HG02678 (cell line): ENCODE data around the gene CYS1.
"Not testable (repeated sequence)": the region's sequence is repeated elsewhere in the genome, so short reads cannot be mapped to it uniquely, and the experiment has no call there.

ENCODE experiments used
- ATAC-seq: cut with Tn5 transposase; IDR thresholded peaks from one replicate; pipeline ENCODE4 v1.9.1; 2021; ENCODE audit warnings: mild to moderate bottlenecking, moderate library complexity; ENCODE audit not compliant: unreplicated experiment

CYS1 gene

GRCh38 chr2:10015376-10015989, 64.7 kb downstream of the CYS1 start:
- ATAC-seq = not testable (repeated sequence)

DNA sequence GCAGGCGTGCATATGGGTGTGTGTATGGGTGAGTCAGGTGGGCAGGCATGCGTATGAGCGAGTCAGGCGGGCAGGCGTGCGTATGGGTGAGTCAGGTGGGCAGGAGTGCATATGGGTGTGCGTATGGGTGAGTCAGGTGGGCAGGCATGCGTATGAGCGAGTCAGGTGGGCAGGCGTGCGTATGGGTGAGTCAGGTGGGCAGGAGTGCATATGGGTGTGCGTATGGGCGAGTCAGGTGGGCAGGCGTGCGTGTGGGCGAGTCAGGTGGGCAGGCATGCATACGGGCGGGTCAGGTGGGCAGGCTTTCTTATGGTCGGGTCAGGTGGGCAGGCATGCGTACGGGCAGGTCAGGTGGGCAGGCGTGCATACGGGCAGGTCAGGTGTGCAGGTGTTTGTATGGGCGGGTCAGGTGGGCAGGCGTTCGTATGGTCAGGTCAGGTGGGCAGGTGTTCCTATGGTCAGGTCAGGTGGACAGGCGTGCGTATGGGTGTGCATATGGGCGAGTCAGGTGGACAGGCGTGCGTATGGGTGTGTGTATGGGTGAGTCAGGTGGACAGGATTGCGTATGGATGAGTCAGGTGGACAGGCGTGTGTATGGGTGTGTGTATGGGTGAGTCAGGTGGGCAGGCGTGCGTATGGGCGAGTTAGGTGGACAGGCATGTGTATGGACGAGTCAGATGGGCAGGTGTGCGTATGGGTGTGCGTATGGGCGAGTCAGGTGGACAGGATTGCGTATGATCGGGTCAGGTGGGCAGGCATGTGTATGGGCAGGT, 65.6 kb downstream of the CYS1 start:
- no peak for ATAC-seq

DNA sequence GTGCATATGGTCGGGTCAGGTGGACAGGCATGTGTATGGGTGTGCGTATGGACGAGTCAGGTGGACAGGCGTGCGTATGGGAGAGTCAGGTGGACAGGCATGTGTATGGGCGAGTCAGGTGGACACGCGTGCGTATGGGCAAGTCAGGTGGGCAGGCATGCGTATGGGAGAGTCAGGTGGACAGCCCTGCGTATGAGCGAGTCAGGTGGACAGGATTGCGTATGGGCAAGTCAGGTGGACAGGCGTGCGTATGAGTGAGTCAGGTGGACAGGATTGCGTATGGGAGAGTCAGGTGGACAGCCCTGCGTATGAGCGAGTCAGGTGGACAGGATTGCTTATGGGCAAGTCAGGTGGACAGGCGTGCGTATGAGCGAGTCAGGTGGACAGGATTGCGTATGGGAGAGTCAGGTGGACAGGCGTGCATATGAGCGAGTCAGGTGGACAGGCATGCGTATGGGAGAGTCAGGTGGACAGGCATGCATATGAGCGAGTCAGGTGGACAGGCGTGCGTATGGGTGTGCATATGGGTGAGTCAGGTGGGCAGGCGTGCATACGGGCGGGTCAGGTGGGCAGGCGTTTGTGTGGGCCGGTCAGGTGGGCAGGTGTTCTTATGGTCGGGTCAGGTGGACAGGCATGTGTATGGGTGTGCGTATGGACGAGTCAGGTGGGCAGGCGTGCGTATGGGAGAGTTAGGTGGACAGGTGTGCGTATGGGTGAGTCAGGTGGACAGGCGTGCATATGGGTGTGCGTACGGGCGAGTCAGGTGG, 66.4 kb downstream of the CYS1 start:
- not testable (repeated sequence) for ATAC-seq

GRCh38 chr2:10012963-10013461, 67.2 kb downstream of the CYS1 start:
- ATAC-seq = no peak

DNA sequence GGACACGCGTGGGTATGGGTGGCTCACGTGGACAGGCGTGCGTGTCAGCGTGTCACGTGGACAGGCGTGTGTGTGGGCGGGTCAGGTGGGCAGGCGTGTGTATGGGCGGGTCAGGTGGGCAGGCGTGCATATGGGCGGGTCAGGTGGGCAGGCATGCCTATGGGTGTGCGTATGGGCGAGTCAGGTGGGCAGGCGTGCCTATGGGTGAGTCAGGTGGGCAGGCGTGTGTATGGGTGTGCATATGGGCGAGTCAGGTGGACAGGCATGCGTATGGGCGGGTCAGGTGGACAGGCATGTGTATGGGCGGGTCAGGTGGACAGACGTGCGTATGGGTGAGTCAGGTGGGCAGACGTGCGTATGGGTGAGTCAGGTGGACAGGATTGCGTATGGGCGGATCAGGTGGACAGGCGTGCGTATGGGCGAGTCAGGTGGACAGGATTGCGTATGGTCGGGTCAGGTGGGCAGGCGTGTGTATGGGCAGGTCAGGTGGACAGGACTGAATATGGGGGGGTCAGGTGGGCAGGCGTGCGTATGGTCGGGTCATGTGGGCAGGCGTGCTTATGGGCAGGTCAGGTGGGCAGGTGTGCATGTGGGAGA, 67.7 kb downstream of the CYS1 start:
- not testable (repeated sequence) for ATAC-seq

- not testable (repeated sequence) for ATAC-seq
These were observed 68.4 kb downstream of the CYS1 start for GRCh38 chr2:10011606-10012325.

DNA sequence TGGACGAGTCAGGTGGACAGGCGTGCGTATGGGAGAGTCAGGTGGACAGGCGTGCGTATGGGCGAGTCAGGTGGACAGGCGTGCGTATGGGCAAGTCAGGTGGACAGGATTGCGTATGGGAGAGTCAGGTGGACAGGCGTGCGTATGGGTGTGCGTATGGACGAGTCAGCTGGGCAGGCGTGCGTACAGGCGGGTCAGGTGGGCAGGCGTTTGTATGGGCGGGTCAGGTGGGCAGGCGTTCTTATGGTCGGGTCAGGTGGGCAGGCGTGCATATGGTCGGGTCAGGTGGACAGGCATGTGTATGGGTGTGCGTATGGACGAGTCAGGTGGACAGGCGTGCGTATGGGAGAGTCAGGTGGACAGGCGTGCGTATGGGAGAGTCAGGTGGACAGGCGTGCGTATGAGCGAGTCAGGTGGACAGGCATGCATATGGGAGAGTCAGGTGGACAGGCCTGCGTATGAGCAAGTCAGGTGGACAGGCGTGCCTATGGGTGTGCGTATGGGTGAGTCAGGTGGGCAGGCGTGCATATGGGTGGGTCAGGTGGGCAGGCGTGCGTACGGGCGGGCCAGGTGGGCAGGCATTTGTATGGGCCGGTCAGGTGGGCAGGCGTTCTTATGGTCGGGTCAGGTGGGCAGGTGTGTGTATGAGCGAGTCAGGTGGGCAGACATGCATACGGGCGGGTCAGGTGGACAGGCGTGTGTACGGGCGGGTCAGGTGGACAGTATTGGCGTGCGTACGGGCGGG, 69.2 kb downstream of the CYS1 start:
- ATAC-seq = not testable (repeated sequence)

GRCh38 chr2:10009811-10010781, 70.1 kb downstream of the CYS1 start:
- no peak for ATAC-seq

DNA sequence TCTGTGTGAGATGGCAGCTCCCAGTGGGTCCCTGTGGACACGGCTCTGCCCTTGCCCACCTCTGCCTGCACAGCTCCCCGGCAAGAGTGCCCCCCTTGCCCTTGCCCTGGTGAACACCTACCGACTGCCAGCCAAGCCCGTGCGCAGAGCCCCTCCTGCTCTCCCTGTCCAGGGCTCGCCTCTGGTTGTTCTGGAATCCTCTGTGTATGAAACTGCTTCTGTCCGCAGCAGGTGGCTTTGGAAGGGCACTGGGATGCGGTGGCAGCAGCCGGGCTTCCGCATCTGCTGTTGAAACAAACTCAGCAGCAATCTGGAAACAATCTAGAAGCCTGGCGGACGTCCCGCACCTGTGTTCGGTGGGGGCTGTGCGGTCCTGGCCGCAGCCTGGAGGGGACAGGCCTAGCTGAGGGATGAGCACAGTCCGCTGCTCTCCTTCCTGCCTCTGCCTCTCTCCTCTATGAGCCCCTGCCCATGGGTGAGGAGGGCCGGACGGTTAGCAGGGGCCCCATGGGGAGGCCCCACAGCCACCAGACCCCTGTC, 70.9 kb downstream of the CYS1 start:
- ATAC-seq = no peak

DNA sequence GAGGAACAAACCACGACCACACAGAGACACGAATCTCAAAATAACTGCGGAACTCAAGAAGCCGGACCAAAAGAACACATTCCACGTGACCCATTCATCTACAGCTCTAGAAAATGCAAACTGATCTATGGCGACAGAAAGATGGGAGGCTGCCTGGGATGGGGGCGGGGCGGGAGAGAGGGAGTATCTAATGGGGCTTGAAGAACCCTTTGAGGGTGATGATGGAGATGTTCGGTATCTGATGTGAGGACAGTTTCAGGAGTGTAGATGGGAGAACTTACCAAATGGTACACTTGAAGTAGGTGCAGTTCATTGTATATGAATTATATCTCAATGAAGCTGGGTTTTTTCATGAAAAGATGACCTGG, 71.4 kb downstream of the CYS1 start:
- no peak for ATAC-seq

- ATAC-seq = no peak
These were observed 72.0 kb downstream of the CYS1 start for GRCh38 chr2:10007921-10008808.

DNA sequence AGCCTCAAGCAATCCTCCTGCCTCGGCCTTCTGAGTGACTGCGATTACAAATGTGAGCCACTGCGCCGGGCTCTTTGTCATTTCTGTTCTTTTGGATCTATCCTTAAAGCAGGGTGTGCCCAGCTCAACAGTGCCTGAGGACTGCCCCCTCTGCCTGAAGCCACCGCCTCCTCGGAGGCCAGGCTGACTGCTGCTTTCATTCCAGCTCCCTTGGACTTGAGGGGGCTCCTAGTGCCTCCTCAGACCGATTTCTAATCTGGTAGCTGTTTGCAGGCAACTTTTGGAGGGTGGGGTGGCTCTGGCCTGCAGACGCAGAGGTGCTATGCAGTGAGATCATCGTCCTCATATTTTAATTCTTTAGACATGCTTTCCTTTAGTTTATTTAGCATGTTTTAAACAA, 72.8 kb downstream of the CYS1 start:
- ATAC-seq = no peak
